ENCODE results near the gene MRTO4.
"Not testable (repeated sequence)": the region's sequence is repeated elsewhere in the genome, so short reads cannot be mapped to it uniquely, and the experiment has no call there.

MRTO4 gene

GRCh38 chr1:19213580-19213979 is 38.0 kb upstream of the MRTO4 start:
- H3K36me3 Mint-ChIP-seq (ENCODE audit: low read depth): peaks cover 85% of the 10 kb centered on the region
- H3K27me3 Mint-ChIP-seq: no peaks in the 10 kb centered on the region
- no peaks in the 10 kb centered on the region for H3K9me3 Mint-ChIP-seq
- peaks cover 43% of the 10 kb centered on the region for H3K4me1 Mint-ChIP-seq (ENCODE audit: low read depth)
- peak overlapping the region; percentile 87 for H3K27ac Mint-ChIP-seq
- DNase-seq: no peak
- H3K4me3 Mint-ChIP-seq: peak overlapping the region; percentile 65

GRCh38 chr1:19216585-19216984 is 35.0 kb upstream of the MRTO4 start:
- not testable (repeated sequence) for H3K9me3 Mint-ChIP-seq, H3K4me3 Mint-ChIP-seq, H3K27me3 Mint-ChIP-seq, DNase-seq
- peaks cover 89% of the 10 kb centered on the region for H3K36me3 Mint-ChIP-seq (ENCODE audit: low read depth)
- H3K4me1 Mint-ChIP-seq (ENCODE audit: low read depth): peaks cover 48% of the 10 kb centered on the region
- peak overlapping the region; percentile 51 for H3K27ac Mint-ChIP-seq

GRCh38 chr1:19219451-19219850 is 32.2 kb upstream of the MRTO4 start:
- H3K27ac Mint-ChIP-seq: peak overlapping the region; percentile 84
- H3K4me3 Mint-ChIP-seq: no peak overlapping the region
- H3K36me3 Mint-ChIP-seq (ENCODE audit: low read depth): peaks cover 90% of the 10 kb centered on the region
- H3K27me3 Mint-ChIP-seq: no peaks in the 10 kb centered on the region
- DNase-seq: no peak
- peaks cover 22% of the 10 kb centered on the region for H3K4me1 Mint-ChIP-seq (ENCODE audit: low read depth)
- H3K9me3 Mint-ChIP-seq: no peaks in the 10 kb centered on the region

GRCh38 chr1:19220080-19220846 is 31.3 kb upstream of the MRTO4 start:
- H3K4me3 Mint-ChIP-seq: no peak overlapping the region

GRCh38 chr1:19220991-19221390 is 30.6 kb upstream of the MRTO4 start:
- peak overlapping the region; percentile 84 for H3K27ac Mint-ChIP-seq
- H3K36me3 Mint-ChIP-seq (ENCODE audit: low read depth): peaks cover 95% of the 10 kb centered on the region
- no peaks in the 10 kb centered on the region for H3K27me3 Mint-ChIP-seq
- H3K4me1 Mint-ChIP-seq (ENCODE audit: low read depth): peaks cover 18% of the 10 kb centered on the region
- no peak overlapping the region for H3K4me3 Mint-ChIP-seq
- DNase-seq: no peak
- H3K9me3 Mint-ChIP-seq: no peaks in the 10 kb centered on the region

More at GRCh38 chr1:19220080-19220846, 31.3 kb upstream of the MRTO4 start:
- peaks cover 19% of the 10 kb centered on the region for H3K4me1 Mint-ChIP-seq (ENCODE audit: low read depth)
- peaks cover 92% of the 10 kb centered on the region for H3K36me3 Mint-ChIP-seq (ENCODE audit: low read depth)
- no peak for DNase-seq
- H3K27me3 Mint-ChIP-seq: no peaks in the 10 kb centered on the region
- H3K9me3 Mint-ChIP-seq: no peaks in the 10 kb centered on the region
- H3K27ac Mint-ChIP-seq: peak overlapping the region; percentile 84

GRCh38 chr1:19222573-19222972 is 29.0 kb upstream of the MRTO4 start:
- H3K4me3 Mint-ChIP-seq: no peak overlapping the region
- no peaks in the 10 kb centered on the region for H3K9me3 Mint-ChIP-seq
- DNase-seq: no peak
- no peaks in the 10 kb centered on the region for H3K27me3 Mint-ChIP-seq
- peaks cover 96% of the 10 kb centered on the region for H3K36me3 Mint-ChIP-seq (ENCODE audit: low read depth)
- peaks cover 18% of the 10 kb centered on the region for H3K4me1 Mint-ChIP-seq (ENCODE audit: low read depth)
- H3K27ac Mint-ChIP-seq: peak overlapping the region; percentile 66

- Mint-ChIP-seq H3K27me3 (no peaks in the 10 kb centered on the region), H3K9me3 (no peaks in the 10 kb centered on the region), H3K36me3 (ENCODE audit: low read depth) (peaks cover 97% of the 10 kb centered on the region), H3K27ac (peak overlapping the region; percentile 66), H3K4me3 (no peak overlapping the region), H3K4me1 (ENCODE audit: low read depth) (peaks cover 16% of the 10 kb centered on the region)
- DNase-seq: no peak
Observed at GRCh38 chr1:19222979-19223824, 28.4 kb upstream of the MRTO4 start.

GRCh38 chr1:19229229-19229628 is 22.4 kb upstream of the MRTO4 start:
- H3K27ac Mint-ChIP-seq: peak overlapping the region; percentile 68
- H3K4me3 Mint-ChIP-seq: no peak overlapping the region
- H3K27me3 Mint-ChIP-seq: no peaks in the 10 kb centered on the region

GRCh38 chr1:19229828-19230325 is 21.7 kb upstream of the MRTO4 start:
- Mint-ChIP-seq H3K27me3 (no peaks in the 10 kb centered on the region), H3K4me1 (ENCODE audit: low read depth) (peaks cover 2% of the 10 kb centered on the region), H3K36me3 (ENCODE audit: low read depth) (peaks cover 95% of the 10 kb centered on the region), H3K9me3 (no peaks in the 10 kb centered on the region), H3K27ac (peak overlapping the region; percentile 8), H3K4me3 (no peak overlapping the region)
- no peak for DNase-seq

More at GRCh38 chr1:19229229-19229628, 22.4 kb upstream of the MRTO4 start:
- H3K4me1 Mint-ChIP-seq (ENCODE audit: low read depth): peaks cover 2% of the 10 kb centered on the region
- DNase-seq: no peak
- no peaks in the 10 kb centered on the region for H3K9me3 Mint-ChIP-seq
- H3K36me3 Mint-ChIP-seq (ENCODE audit: low read depth): peaks cover 95% of the 10 kb centered on the region

GRCh38 chr1:19231736-19232523 is 19.7 kb upstream of the MRTO4 start:
- not testable (repeated sequence) for H3K4me3 Mint-ChIP-seq; DNase-seq; H3K4me1 Mint-ChIP-seq (ENCODE audit: low read depth); H3K27me3 Mint-ChIP-seq; H3K9me3 Mint-ChIP-seq
- peaks cover 93% of the 10 kb centered on the region for H3K36me3 Mint-ChIP-seq (ENCODE audit: low read depth)
- H3K27ac Mint-ChIP-seq: peak overlapping the region; percentile 53

GRCh38 chr1:19232524-19232846 is 19.1 kb upstream of the MRTO4 start:
- Mint-ChIP-seq H3K27ac (peak overlapping the region; percentile 53), H3K27me3 (no peaks in the 10 kb centered on the region), H3K9me3 (no peaks in the 10 kb centered on the region), H3K4me1 (ENCODE audit: low read depth) (peaks cover 2% of the 10 kb centered on the region), H3K4me3 (no peak overlapping the region), H3K36me3 (ENCODE audit: low read depth) (peaks cover 93% of the 10 kb centered on the region)
- DNase-seq: no peak

GRCh38 chr1:19234224-19234623 is 17.4 kb upstream of the MRTO4 start:
- H3K4me1 Mint-ChIP-seq (ENCODE audit: low read depth): no peaks in the 10 kb centered on the region
- H3K4me3 Mint-ChIP-seq: no peak overlapping the region
- no peak overlapping the region for H3K27ac Mint-ChIP-seq
- H3K36me3 Mint-ChIP-seq (ENCODE audit: low read depth): peaks cover 94% of the 10 kb centered on the region
- DNase-seq: no peak
- H3K27me3 Mint-ChIP-seq: no peaks in the 10 kb centered on the region
- H3K9me3 Mint-ChIP-seq: no peaks in the 10 kb centered on the region

- no peaks in the 10 kb centered on the region for H3K4me1 Mint-ChIP-seq (ENCODE audit: low read depth)
- DNase-seq: no peak
- H3K36me3 Mint-ChIP-seq (ENCODE audit: low read depth): peaks cover 95% of the 10 kb centered on the region
- H3K27me3 Mint-ChIP-seq: no peaks in the 10 kb centered on the region
- peak overlapping the region; percentile 50 for H3K27ac Mint-ChIP-seq
- no peak overlapping the region for H3K4me3 Mint-ChIP-seq
- no peaks in the 10 kb centered on the region for H3K9me3 Mint-ChIP-seq
Observed at GRCh38 chr1:19239876-19240275, 11.7 kb upstream of the MRTO4 start.
